ENCODE results near the gene SDHA. TPM values are rescaled to one million over a fixed set of nuclear protein-coding genes. Genes with fewer than 3 reads are reported as not detected.
"Not testable (repeated sequence)": the region's sequence is repeated elsewhere in the genome, so short reads cannot be mapped to it uniquely, and the experiment has no call there.

Gene SDHA
- total RNA-seq, 2 experiments from 2014 or later: 159 to 161 TPM

- ChIA-PET POLR2A (no interaction called here), CTCF (no interaction called here)
Observed at GRCh38 chr5:213803-214395, 4.2 kb upstream of the SDHA start.

GRCh38 chr5:215256-215655 is 2.9 kb upstream of the SDHA start:
- POLR2A ChIA-PET, CTCF ChIA-PET: not testable (repeated sequence)

GRCh38 chr5:216076-216475 is 2.0 kb upstream of the SDHA start:
- POLR2A ChIA-PET, CTCF ChIA-PET: not testable (repeated sequence)

- POLR2A ChIA-PET: interaction anchor here (0.9 to 1.4 kb wide), 3 partner anchors 30 to 253 kb away, joined by 3 to 6 read pairs (median 6); no protein-coding TSS in a partner anchor
- CTCF ChIA-PET: interaction anchor here (1.0 to 2.0 kb wide), 3 partner anchors 9 to 30 kb away, joined by 3 to 5 read pairs (median 5); no protein-coding TSS in a partner anchor
Observed at GRCh38 chr5:218457-219291, 554 bp downstream of the SDHA start.

- ChIA-PET POLR2A (interaction anchor here (1.0 to 1.4 kb wide), 3 partner anchors 31 to 252 kb away, joined by 3 to 6 read pairs (median 6); partner anchors contain the start of gene PDCD6), CTCF (interaction anchor here (1.2 kb wide), 1 partner anchor 25 kb away, joined by 5 read pairs; no protein-coding TSS in a partner anchor)
Observed at GRCh38 chr5:219460-219863, 1.3 kb downstream of the SDHA start.

- ChIA-PET POLR2A (interaction anchor here (1.0 kb wide), 1 partner anchor 52 kb away, joined by 3 read pairs; the partner anchor contains the start of gene PDCD6), CTCF (no interaction called here)
Observed at GRCh38 chr5:219991-220390, 1.9 kb downstream of the SDHA start.

GRCh38 chr5:222951-223715 is 5.0 kb downstream of the SDHA start:
- CTCF ChIA-PET, POLR2A ChIA-PET: not testable (repeated sequence)

- CTCF ChIA-PET: no interaction called here
- POLR2A ChIA-PET: no interaction called here
Observed at GRCh38 chr5:223791-224190, 5.7 kb downstream of the SDHA start.

- ChIA-PET CTCF (no interaction called here), POLR2A (no interaction called here)
Observed at GRCh38 chr5:225334-225733, 7.2 kb downstream of the SDHA start.

- CTCF ChIA-PET: not testable (repeated sequence)
Observed at GRCh38 chr5:227375-227774, 9.3 kb downstream of the SDHA start.

GRCh38 chr5:228886-229285 is 10.8 kb downstream of the SDHA start:
- POLR2A ChIA-PET: no interaction called here
- CTCF ChIA-PET: no interaction called here

More at GRCh38 chr5:227375-227774, 9.3 kb downstream of the SDHA start:
- POLR2A ChIA-PET: not testable (repeated sequence)

GRCh38 chr5:230711-231110 is 12.6 kb downstream of the SDHA start:
- CTCF ChIA-PET: no interaction called here

GRCh38 chr5:231661-232060 is 13.5 kb downstream of the SDHA start:
- ChIA-PET CTCF (no interaction called here), POLR2A (interaction anchor here (0.6 to 0.7 kb wide), 2 partner anchors 41 to 160 kb away, joined by 3 to 4 read pairs; no protein-coding TSS in a partner anchor)

More at GRCh38 chr5:230711-231110, 12.6 kb downstream of the SDHA start:
- POLR2A ChIA-PET: no interaction called here

GRCh38 chr5:233426-233825 is 15.3 kb downstream of the SDHA start:
- POLR2A ChIA-PET: not testable (repeated sequence)
- CTCF ChIA-PET: interaction anchor here (1.4 kb wide), 1 partner anchor 10 kb away, joined by 4 read pairs; no protein-coding TSS in a partner anchor

- CTCF ChIA-PET: no interaction called here
Observed at GRCh38 chr5:234450-234849, 16.3 kb downstream of the SDHA start.

GRCh38 chr5:235527-235926 is 17.4 kb downstream of the SDHA start:
- POLR2A ChIA-PET, CTCF ChIA-PET: not testable (repeated sequence)

More at GRCh38 chr5:234450-234849, 16.3 kb downstream of the SDHA start:
- POLR2A ChIA-PET: no interaction called here

GRCh38 chr5:237931-238330 is 19.8 kb downstream of the SDHA start:
- CTCF ChIA-PET, POLR2A ChIA-PET: not testable (repeated sequence)

GRCh38 chr5:240550-240949 is 22.4 kb downstream of the SDHA start:
- CTCF ChIA-PET, POLR2A ChIA-PET: not testable (repeated sequence)

GRCh38 chr5:241045-241669 is 23.0 kb downstream of the SDHA start:
- CTCF ChIA-PET, POLR2A ChIA-PET: not testable (repeated sequence)
